Measurements from ENCODE around the gene TRAF3IP1.

- TF ChIP-seq POLR2A (IDR thresholded peaks at IDR 0.05) (no peak), CTCF (IDR thresholded peaks at IDR 0.05) (no peak)
Observed at GRCh38 chr2:238421695-238422035, 101.3 kb downstream of the TRAF3IP1 start.
